Lower leg skin (tissue), 4 donors: ENCODE measurements around the gene IL3. TPM values are rescaled to one million over a fixed set of nuclear protein-coding genes. Genes with fewer than 3 reads are reported as not detected.

Experiments
- DNase-seq, 2 donors: peaks; one replicate each; pipeline ENCODE4 v3.0.0-alpha.2; 2019; ENCODE audit warnings: low spot score in 2 of 2
- H3K4me3 ChIP-seq: fragments of 200-600 bp; sonication (generic); 2 replicates; pipeline ENCODE4 v1.5.1; 2017; ENCODE audit warnings: mild to moderate bottlenecking, low read depth; ENCODE audit not compliant: poor library complexity, severe bottlenecking
- CTCF ChIP-seq, 3 donors: fragments of 450-650 bp; IDR thresholded peaks; one replicate each; pipeline ENCODE4 v1.5.1; 2016; ENCODE audit warnings: antibody characterized with exemption in 3 of 3, mild to moderate bottlenecking in 3 of 3, moderate library complexity in 2 of 3
- POLR2A ChIP-seq, 2 donors: fragments of 450-650 bp; IDR thresholded peaks; one replicate each; pipeline ENCODE4 v1.6.1; 2016 to 2017; ENCODE audit warnings: antibody characterized with exemption in 2 of 2, mild to moderate bottlenecking in 1 of 2, moderate library complexity in 1 of 2
- WGBS, 2 donors: methylation state at CpG; one replicate each; pipeline ENCODE4 v1.1.5; 2018; 5-methylcytosine and 5-hydroxymethylcytosine counted together
- intact Hi-C: fragments of 100-400 bp; cut with DNase I; formaldehyde crosslinking; loops from one replicate; pipeline ENCODE4 v1.15.0; 2023; ENCODE audit warnings: low total_unique reads
- total RNA-seq, 4 donors: library from RNA; depleted of rRNA; stranded (reverse); fragments of >200 nt; gene quantifications; one replicate each; pipeline ENCODE4 v1.1.0, GENCODE V29; 2016

IL3 gene
- total RNA-seq, 4 donors from 2014 or later: not detected

- intact Hi-C loops: no loop called here
- WGBS, 2 donors: 74 to 78% methylated on average over 12 of the region's 12 CpGs
- TF ChIP-seq CTCF (IDR thresholded peaks at IDR 0.05): no peak
- TF ChIP-seq POLR2A (IDR thresholded peaks at IDR 0.05): no peak
- H3K4me3 ChIP-seq: no peak within 1 kb of the TSS
- no peak for DNase-seq
These were observed 13.0 kb downstream of the IL3 start, which contains the start of gene CSF2 for GRCh38 chr5:132073231-132074013. TSS of gene CSF2 (plus strand) at chr5:132073789. CDS start at chr5:132073824, 35 bp downstream.

DNA sequence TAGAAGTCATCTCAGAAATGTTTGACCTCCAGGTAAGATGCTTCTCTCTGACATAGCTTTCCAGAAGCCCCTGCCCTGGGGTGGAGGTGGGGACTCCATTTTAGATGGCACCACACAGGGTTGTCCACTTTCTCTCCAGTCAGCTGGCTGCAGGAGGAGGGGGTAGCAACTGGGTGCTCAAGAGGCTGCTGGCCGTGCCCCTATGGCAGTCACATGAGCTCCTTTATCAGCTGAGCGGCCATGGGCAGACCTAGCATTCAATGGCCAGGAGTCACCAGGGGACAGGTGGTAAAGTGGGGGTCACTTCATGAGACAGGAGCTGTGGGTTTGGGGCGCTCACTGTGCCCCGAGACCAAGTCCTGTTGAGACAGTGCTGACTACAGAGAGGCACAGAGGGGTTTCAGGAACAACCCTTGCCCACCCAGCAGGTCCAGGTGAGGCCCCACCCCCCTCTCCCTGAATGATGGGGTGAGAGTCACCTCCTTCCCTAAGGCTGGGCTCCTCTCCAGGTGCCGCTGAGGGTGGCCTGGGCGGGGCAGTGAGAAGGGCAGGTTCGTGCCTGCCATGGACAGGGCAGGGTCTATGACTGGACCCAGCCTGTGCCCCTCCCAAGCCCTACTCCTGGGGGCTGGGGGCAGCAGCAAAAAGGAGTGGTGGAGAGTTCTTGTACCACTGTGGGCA is 13.8 kb downstream of the IL3 start:
- H3K4me3 ChIP-seq: no peak overlapping the region
- intact Hi-C loops: no loop called here
- TF ChIP-seq POLR2A (IDR thresholded peaks at IDR 0.05) (no peak), CTCF (IDR thresholded peaks at IDR 0.05) (no peak)
- no peak for DNase-seq
- WGBS, 2 donors: 74 to 76% methylated on average over 5 to 7 of the region's 7 CpGs

DNA sequence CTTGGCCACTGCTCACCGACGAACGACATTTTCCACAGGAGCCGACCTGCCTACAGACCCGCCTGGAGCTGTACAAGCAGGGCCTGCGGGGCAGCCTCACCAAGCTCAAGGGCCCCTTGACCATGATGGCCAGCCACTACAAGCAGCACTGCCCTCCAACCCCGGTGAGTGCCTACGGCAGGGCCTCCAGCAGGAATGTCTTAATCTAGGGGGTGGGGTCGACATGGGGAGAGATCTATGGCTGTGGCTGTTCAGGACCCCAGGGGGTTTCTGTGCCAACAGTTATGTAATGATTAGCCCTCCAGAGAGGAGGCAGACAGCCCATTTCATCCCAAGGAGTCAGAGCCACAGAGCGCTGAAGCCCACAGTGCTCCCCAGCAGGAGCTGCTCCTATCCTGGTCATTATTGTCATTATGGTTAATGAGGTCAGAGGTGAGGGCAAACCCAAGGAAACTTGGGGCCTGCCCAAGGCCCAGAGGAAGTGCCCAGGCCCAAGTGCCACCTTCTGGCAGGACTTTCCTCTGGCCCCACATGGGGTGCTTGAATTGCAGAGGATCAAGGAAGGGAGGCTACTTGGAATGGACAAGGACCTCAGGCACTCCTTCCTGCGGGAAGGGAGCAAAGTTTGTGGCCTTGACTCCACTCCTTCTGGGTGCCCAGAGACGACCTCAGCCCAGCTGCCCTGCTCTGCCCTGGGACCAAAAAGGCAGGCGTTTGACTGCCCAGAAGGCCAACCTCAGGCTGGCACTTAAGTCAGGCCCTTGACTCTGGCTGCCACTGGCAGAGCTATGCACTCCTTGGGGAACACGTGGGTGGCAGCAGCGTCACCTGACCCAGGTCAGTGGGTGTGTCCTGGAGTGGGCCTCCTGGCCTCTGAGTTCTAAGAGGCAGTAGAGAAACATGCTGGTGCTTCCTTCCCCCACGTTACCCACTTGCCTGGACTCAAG is 14.6 kb downstream of the IL3 start:
- no peak for TF ChIP-seq POLR2A (IDR thresholded peaks at IDR 0.05)
- no peak for TF ChIP-seq CTCF (IDR thresholded peaks at IDR 0.05)
- no peak overlapping the region for H3K4me3 ChIP-seq
- 68 to 83% methylated on average over 12 to 16 of the region's 16 CpGs for WGBS, 2 donors
- DNase-seq: no peak
- intact Hi-C loops: no loop called here

GRCh38 chr5:132075719-132076077 is 15.2 kb downstream of the IL3 start:
- intact Hi-C loops: no loop called here
- H3K4me3 ChIP-seq: no peak overlapping the region
- 89 to 91% methylated on average over 2 of the region's 2 CpGs for WGBS, 2 donors
- no peak for DNase-seq
- TF ChIP-seq POLR2A (IDR thresholded peaks at IDR 0.05) (no peak), CTCF (IDR thresholded peaks at IDR 0.05) (no peak)

DNA sequence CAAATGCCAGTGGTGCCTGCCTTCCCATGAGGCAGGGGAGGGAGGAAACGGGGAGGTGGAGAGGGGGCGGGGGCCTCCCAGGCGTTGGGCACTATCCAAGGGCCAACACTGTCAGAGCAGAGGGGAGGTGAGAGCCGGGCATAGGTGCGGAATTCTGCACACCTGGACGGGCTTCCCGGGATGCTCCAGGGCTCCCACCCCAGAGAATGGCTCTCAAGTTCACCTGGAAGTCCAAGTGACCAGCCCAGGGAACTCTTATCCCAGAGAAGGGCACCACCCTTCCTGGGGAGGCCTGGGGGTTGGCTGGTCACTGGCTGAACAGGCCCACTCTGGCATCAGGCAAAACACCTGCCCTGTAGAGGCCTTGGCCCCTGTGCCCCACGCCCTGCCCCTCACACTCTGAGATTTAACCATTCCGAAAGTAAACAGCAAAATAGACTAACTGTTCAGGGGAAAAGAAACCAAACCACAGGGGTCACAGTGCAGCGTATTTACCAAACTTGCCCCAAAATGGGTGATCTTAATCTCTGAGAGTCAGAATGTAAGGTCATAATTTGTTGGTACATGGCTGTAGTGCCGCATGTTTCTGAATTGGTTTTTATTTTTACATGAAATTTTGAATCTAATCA is 15.9 kb downstream of the IL3 start:
- H3K4me3 ChIP-seq: no peak overlapping the region
- intact Hi-C loops: no loop called here
- DNase-seq: no peak

More for the DNA sequence above, 15.9 kb downstream of the IL3 start:
- WGBS, 2 donors: 88 to 91% methylated on average over 11 of the region's 11 CpGs
- TF ChIP-seq CTCF (IDR thresholded peaks at IDR 0.05): no peak
- TF ChIP-seq POLR2A (IDR thresholded peaks at IDR 0.05): no peak
